ENCODE data around the gene PI4KA.

Gene PI4KA

DNA sequence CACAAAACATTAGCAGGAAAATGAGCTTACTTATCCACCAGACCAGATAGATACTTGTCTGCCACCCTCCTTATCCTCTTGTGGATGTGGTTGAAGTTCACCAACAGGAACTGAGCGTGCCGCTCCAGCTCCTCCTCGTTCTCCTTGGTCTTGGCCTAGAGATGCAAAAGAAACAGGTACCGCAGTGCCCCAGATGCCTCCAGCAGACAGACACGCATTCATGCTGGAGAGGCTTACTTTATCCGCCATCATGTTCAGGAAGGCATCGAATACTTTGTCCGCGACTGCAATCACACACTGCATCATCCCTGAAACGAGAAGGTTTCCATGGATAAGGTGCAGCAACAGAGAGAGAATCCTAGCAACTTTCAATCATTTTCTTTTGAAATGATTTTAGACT lies 105.7 kb downstream of the PI4KA start:
- no peak for DNase-seq (ENCODE audit: low read depth, low spot score)
- ChIA-PET CTCF (no interaction called here), POLR2A (no interaction called here)
- TF ChIP-seq, protein P1, sequence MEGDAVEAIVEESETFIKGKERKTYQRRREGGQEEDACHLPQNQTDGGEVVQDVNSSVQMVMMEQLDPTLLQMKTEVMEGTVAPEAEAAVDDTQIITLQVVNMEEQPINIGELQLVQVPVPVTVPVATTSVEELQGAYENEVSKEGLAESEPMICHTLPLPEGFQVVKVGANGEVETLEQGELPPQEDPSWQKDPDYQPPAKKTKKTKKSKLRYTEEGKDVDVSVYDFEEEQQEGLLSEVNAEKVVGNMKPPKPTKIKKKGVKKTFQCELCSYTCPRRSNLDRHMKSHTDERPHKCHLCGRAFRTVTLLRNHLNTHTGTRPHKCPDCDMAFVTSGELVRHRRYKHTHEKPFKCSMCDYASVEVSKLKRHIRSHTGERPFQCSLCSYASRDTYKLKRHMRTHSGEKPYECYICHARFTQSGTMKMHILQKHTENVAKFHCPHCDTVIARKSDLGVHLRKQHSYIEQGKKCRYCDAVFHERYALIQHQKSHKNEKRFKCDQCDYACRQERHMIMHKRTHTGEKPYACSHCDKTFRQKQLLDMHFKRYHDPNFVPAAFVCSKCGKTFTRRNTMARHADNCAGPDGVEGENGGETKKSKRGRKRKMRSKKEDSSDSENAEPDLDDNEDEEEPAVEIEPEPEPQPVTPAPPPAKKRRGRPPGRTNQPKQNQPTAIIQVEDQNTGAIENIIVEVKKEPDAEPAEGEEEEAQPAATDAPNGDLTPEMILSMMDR (IDR thresholded peaks at IDR 0.05; ENCODE audit: insufficient read depth, low read length, missing control alignments), result no peak
- H3K4me3 ChIP-seq (ENCODE audit: low read depth, low read length), result no peak overlapping the region

DNA sequence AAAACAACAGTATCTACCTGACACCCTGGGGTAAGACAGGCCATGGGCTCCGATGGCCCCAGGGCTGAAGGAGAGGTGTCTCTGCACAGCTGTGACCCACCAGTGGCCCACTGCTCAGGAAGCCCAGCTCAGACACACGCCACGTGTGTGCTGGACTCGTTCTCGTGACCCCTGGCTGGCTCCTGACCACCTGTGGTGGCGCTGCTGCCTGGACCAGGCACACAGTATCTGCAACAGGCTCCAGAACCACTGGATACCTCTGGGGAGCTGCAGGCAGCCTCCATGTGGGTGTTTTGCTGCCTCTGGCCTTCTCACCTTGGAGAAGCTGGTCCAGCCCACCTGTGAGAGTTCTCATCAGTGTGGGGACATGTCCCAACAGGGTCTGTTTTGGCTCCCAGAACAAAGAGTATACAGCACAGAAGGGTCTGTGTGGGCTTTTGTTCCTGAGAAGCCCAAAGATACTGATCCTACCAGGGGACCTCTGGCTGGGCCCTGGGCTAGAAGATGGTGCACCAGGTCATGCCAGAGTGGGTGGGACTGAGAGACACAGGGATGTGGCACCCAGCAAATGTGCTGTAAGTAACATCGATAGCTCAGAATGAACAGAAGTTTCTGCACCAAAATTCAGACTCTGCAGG lies 106.4 kb downstream of the PI4KA start:
- ChIA-PET POLR2A (no interaction called here), CTCF (interaction anchor here (1.7 kb wide), 1 partner anchor 32 kb away, joined by 9 read pairs; no protein-coding TSS in a partner anchor)
- no peak overlapping the region for H3K4me3 ChIP-seq (ENCODE audit: low read depth, low read length)
- no peak for DNase-seq (ENCODE audit: low read depth, low spot score)
- TF ChIP-seq, protein P1 (IDR thresholded peaks at IDR 0.05; ENCODE audit: insufficient read depth, low read length, missing control alignments), result no peak

DNA sequence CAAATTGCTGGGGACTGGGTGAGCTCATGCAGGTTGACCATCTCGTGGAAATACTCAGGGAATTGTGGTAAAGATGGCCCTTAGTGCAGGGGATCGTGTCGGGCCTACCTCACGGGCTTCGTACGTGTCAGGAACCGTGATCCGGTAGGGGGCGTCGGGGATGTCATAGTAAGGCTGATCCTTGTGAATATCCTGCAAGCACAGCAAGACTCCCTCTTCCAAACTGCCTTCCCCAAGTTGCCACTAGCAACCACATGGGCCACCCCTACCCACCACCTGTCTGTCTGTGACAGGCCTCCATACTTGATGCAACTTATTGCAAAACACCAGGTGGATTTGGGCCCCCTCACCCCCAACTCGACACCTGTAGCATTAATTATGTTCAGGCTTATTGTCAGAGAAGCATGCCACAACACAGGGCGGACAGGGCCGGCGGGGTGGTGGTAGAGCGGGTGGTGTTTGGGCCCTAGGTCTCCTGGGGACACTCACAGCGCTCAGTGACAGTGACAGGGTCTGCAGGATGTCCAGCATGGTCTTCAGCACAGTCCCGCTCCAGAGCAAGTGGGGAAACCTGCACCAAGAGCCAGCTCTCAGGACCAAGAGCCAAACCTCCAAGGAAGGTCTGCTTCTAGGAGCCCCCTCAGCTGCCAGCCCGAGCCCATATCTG lies 107.3 kb downstream of the PI4KA start:
- ChIA-PET CTCF (interaction anchor here (0.9 to 1.9 kb wide), 4 partner anchors 9 to 33 kb away, joined by 3 to 9 read pairs (median 9); no protein-coding TSS in a partner anchor), POLR2A (no interaction called here)
- H3K4me3 ChIP-seq (ENCODE audit: low read depth, low read length), result no peak overlapping the region
- no peak for DNase-seq (ENCODE audit: low read depth, low spot score)
- TF ChIP-seq, protein P1 (IDR thresholded peaks at IDR 0.05; ENCODE audit: insufficient read depth, low read length, missing control alignments), result no peak

DNA sequence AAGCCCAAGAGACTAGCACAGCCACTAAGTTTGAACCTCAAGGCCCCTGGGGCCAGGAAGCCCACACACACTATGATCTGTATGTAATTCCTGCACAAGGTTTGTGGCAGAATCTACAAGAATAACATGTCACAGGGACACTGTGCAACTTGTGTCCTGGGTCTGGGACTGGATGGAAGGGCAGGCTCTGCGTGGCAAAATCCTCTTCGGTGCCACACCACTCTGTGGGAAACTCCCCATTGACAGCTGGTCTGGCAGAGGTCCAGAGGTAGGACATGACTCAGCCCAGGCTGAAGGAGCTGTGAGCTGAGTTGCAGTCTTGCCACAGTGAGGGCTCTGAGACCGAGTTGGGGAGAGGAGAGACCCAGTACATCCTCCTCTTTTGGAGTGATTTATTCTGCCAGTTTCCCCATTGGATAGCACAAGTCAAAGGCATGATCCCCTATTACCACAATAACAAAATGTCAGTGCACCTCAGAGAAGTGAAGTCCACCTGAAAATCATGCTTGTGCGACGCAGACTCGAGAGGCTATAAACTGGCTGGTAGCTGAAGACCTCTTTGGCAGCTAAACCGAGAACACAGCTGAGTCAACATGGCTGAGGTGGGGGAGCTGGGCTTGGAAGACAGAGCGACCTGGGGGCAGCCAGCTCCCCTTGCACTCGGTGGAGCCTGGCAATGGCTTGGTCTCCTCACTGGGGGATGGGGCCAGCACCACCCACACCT lies 108.0 kb downstream of the PI4KA start:
- POLR2A ChIA-PET, result no interaction called here
- CTCF ChIA-PET, result interaction anchor here (0.9 to 1.9 kb wide), 4 partner anchors 8 to 33 kb away, joined by 3 to 9 read pairs (median 9); no protein-coding TSS in a partner anchor

DNA sequence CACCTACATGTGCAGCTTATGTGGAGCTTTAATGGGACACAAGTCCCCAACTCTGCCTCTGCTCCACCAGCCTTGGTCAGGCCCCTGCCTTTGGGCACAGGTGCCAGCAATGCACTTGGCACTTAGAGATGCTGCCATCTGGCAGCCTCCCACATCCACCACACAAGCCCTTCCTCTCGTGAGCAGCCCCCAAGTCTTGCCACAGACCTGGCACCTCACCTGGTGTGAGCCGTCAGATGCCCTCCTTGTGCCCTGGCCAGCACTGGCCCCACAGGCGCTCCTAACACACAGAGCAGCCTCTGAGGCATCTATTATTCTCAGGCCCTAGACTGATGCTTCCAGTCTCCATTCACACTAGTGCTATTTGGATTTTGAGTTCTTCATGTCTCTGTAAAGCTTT lies 109.2 kb downstream of the PI4KA start:
- DNase-seq (ENCODE audit: low read depth, low spot score), result no peak
- POLR2A ChIA-PET, result no interaction called here
- CTCF ChIA-PET, result interaction anchor here (1.8 kb wide), 1 partner anchor 35 kb away, joined by 6 read pairs; no protein-coding TSS in a partner anchor
- TF ChIP-seq, protein P1 (IDR thresholded peaks at IDR 0.05; ENCODE audit: insufficient read depth, low read length, missing control alignments), result no peak
- H3K4me3 ChIP-seq (ENCODE audit: low read depth, low read length), result no peak overlapping the region

More for the DNA sequence above, 108.0 kb downstream of the PI4KA start:
- TF ChIP-seq, protein P1 (IDR thresholded peaks at IDR 0.05; ENCODE audit: insufficient read depth, low read length, missing control alignments), result no peak
- H3K4me3 ChIP-seq (ENCODE audit: low read depth, low read length), result no peak overlapping the region
- peak; percentile 56 for DNase-seq (ENCODE audit: low read depth, low spot score)
